GM12865 (cell line): ENCODE data around the gene BAG3.
"Not testable (repeated sequence)": the region's sequence is repeated elsewhere in the genome, so short reads cannot be mapped to it uniquely, and the experiment has no call there.

Experiments
- DNase-seq: peaks from one replicate; pipeline ENCODE4 v3.0.0; 2010; ENCODE audit warnings: low read depth
- H3K4me3 ChIP-seq: 2 replicates; pipeline ENCODE4 v1.5.1; 2011; ENCODE audit warnings: mild to moderate bottlenecking, low read depth, low read length, control low read depth
- CTCF ChIP-seq: IDR thresholded peaks from 2 replicates; pipeline ENCODE4 v1.5.1; 2011; ENCODE audit warnings: low read length, control low read depth, low read depth, inconsistent platforms; ENCODE audit not compliant: insufficient read depth; ENCODE audit errors: missing control alignments

BAG3 gene

GRCh38 chr10:119613741-119614140 lies 37.4 kb upstream of the BAG3 start:
- H3K4me3 ChIP-seq, result no peak overlapping the region
- no peak for DNase-seq
- no peak for TF ChIP-seq CTCF

GRCh38 chr10:119614686-119615085 lies 36.5 kb upstream of the BAG3 start:
- DNase-seq, result no peak
- no peak for TF ChIP-seq CTCF
- no peak overlapping the region for H3K4me3 ChIP-seq

GRCh38 chr10:119616882-119617570 lies 34.2 kb upstream of the BAG3 start:
- DNase-seq, result no peak
- no peak for TF ChIP-seq CTCF
- H3K4me3 ChIP-seq, result no peak overlapping the region

- TF ChIP-seq CTCF, result no peak
- H3K4me3 ChIP-seq, result no peak overlapping the region
- no peak for DNase-seq
These were observed 32.0 kb upstream of the BAG3 start for GRCh38 chr10:119619215-119619614.

- H3K4me3 ChIP-seq, DNase-seq: not testable (repeated sequence)
These were observed 31.4 kb upstream of the BAG3 start for GRCh38 chr10:119619811-119620210.

GRCh38 chr10:119620241-119621077 lies 30.7 kb upstream of the BAG3 start:
- DNase-seq, result no peak
- H3K4me3 ChIP-seq, result no peak overlapping the region
- TF ChIP-seq CTCF, result no peak

GRCh38 chr10:119621078-119621384 lies 30.1 kb upstream of the BAG3 start:
- no peak overlapping the region for H3K4me3 ChIP-seq
- DNase-seq, result no peak
- no peak for TF ChIP-seq CTCF
